Common myeloid progenitor, CD34-positive (primary cell): ENCODE data around the gene ATP5MK.
"Not testable (repeated sequence)": the region's sequence is repeated elsewhere in the genome, so short reads cannot be mapped to it uniquely, and the experiment has no call there.

Experiments
- CTCF ChIA-PET: fragments of 350-600 bp; sonication (Branson Sonifier 250); formaldehyde crosslinking; loops from one replicate; lab custom pipeline; 2021; ENCODE audit warnings: antibody characterized with exemption; lab: Charles Lee
- POLR2A ChIA-PET: fragments of 350-600 bp; sonication (Branson Sonifier 250); formaldehyde crosslinking; loops from one replicate; lab custom pipeline; 2021; ENCODE audit warnings: antibody characterized with exemption; lab: Charles Lee
- DNase-seq, 3 donors: peaks; one replicate each; pipeline versions ENCODE4 v3.0.0 to v3.0.0-alpha.2; 2013
- H3K27ac ChIP-seq, 2 experiments: 1 replicate in 1 of 2; 2 replicates in 1 of 2; pipeline ENCODE4 v1.7.0; 2013; ENCODE audit warnings: inconsistent platforms in 2 of 2, low read length in 2 of 2, mild to moderate bottlenecking in 2 of 2, low read depth in 1 of 2, moderate library complexity in 1 of 2; ENCODE audit not compliant: severe bottlenecking in 2 of 2, insufficient read depth in 1 of 2, poor library complexity in 1 of 2
- H3K27me3 ChIP-seq, 5 experiments: replicated peaks in 2 of 5; 1 replicate in 3 of 5; 2 replicates in 2 of 5; pipeline versions ENCODE4 v1.6.1 to v1.7.0; 2013; ENCODE audit warnings: low read length in 4 of 5, mild to moderate bottlenecking in 2 of 5, moderate library complexity in 2 of 5, inconsistent platforms in 1 of 5; ENCODE audit not compliant: insufficient read depth in 5 of 5, control insufficient read depth in 4 of 5
- H3K36me3 ChIP-seq, 4 experiments: 1 replicate in 2 of 4; 2 replicates in 2 of 4; pipeline versions ENCODE4 v1.6.1 to v1.7.0; 2013; ENCODE audit warnings: low read length in 3 of 4, control low read depth in 1 of 4, mild to moderate bottlenecking in 1 of 4; ENCODE audit not compliant: control insufficient read depth in 4 of 4, insufficient read depth in 4 of 4
- H3K4me1 ChIP-seq, 4 experiments: 1 replicate in 3 of 4; 2 replicates in 1 of 4; pipeline versions ENCODE4 v1.6.1 to v1.7.1; 2013; ENCODE audit warnings: low read length in 3 of 4, mild to moderate bottlenecking in 3 of 4, control low read depth in 1 of 4, inconsistent platforms in 1 of 4, moderate library complexity in 1 of 4; ENCODE audit not compliant: control insufficient read depth in 4 of 4, insufficient read depth in 4 of 4; ENCODE audit errors: control extremely low read depth in 1 of 4
- H3K4me3 ChIP-seq, 7 experiments: 1 replicate in 4 of 7; 2 replicates in 3 of 7; pipeline versions ENCODE4 v1.5.1 to v1.7.0; 2013; ENCODE audit warnings: mild to moderate bottlenecking in 7 of 7, low read length in 6 of 7, moderate library complexity in 6 of 7, inconsistent platforms in 2 of 7, low read depth in 2 of 7, control low read depth in 1 of 7; ENCODE audit not compliant: insufficient read depth in 4 of 7, control insufficient read depth in 1 of 7; ENCODE audit errors: extremely low read depth in 1 of 7
- H3K9me3 ChIP-seq, 5 experiments: 1 replicate in 4 of 5; 2 replicates in 1 of 5; pipeline versions ENCODE4 v1.6.1 to v1.7.1; 2013; ENCODE audit warnings: low read length in 4 of 5, mild to moderate bottlenecking in 2 of 5, inconsistent platforms in 1 of 5, low read depth in 1 of 5, moderate library complexity in 1 of 5; ENCODE audit not compliant: control insufficient read depth in 4 of 5, insufficient read depth in 2 of 5; ENCODE audit errors: control extremely low read depth in 1 of 5
- WGBS: methylation state at CpG from one replicate; pipeline ENCODE4 v1.1.5; 2013; ENCODE audit not compliant: insufficient coverage; 5-methylcytosine and 5-hydroxymethylcytosine counted together

ATP5MK gene

GRCh38 chr10:103427866-103428265 is 31.6 kb upstream of the ATP5MK start:
- CTCF ChIA-PET, result interaction anchor here (0.7 to 1.4 kb wide), 3 partner anchors 18 to 57 kb away, joined by 3 read pairs; no protein-coding TSS in a partner anchor
- peaks cover 33 to 80% (median 54%) of the 10 kb centered on the region in 4 experiments for H3K36me3 ChIP-seq
- H3K4me3 ChIP-seq, result no peak overlapping the region
- H3K27me3 ChIP-seq, result no peaks in the 10 kb centered on the region
- DNase-seq, result no peak
- H3K27ac ChIP-seq, result no peak overlapping the region
- no peaks in the 10 kb centered on the region for H3K9me3 ChIP-seq
- WGBS, result 95% methylated on average over 8 of the region's 9 CpGs
- POLR2A ChIA-PET, result no interaction called here
- H3K4me1 ChIP-seq, result peaks cover 0 to 10% (median 3%) of the 10 kb centered on the region in 4 experiments

DNA sequence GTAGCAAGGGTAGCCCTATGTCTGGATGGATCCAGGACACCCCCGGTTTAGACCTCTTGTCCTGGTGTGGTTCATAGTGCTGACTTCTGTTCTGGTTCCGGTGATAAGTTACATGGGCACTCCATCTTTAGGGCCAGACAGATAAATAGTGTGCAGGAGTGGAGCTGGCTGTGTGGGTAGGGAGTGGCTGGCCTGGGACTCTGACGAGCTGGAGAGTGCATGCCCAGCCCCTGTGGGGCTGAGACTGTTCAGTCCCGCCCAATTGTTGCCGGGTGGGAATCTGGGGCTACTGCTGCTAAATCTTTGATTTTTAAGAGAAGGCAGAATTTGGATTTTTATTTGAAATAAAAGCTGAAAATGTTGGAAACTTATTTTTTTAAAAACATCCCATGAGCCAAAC is 27.5 kb upstream of the ATP5MK start:
- H3K27ac ChIP-seq, result no peak overlapping the region
- H3K27me3 ChIP-seq, result no peaks in the 10 kb centered on the region
- no peak overlapping the region for H3K4me3 ChIP-seq
- ChIA-PET CTCF (interaction anchor here (0.8 to 4.4 kb wide), 8 partner anchors 8 to 62 kb away, joined by 3 to 27 read pairs (median 3); no protein-coding TSS in a partner anchor), POLR2A (no interaction called here)
- WGBS, result 93% methylated on average over 3 of the region's 5 CpGs
- no peaks in the 10 kb centered on the region for H3K9me3 ChIP-seq
- H3K36me3 ChIP-seq, result peaks cover 40 to 79% (median 67%) of the 10 kb centered on the region in 4 experiments
- no peak for DNase-seq
- peaks cover 0 to 3% (median under 1%) of the 10 kb centered on the region in 4 experiments for H3K4me1 ChIP-seq

- DNase-seq, result no peak
- no peaks in the 10 kb centered on the region for H3K9me3 ChIP-seq
Observed at GRCh38 chr10:103419101-103419500, 22.8 kb upstream of the ATP5MK start.

DNA sequence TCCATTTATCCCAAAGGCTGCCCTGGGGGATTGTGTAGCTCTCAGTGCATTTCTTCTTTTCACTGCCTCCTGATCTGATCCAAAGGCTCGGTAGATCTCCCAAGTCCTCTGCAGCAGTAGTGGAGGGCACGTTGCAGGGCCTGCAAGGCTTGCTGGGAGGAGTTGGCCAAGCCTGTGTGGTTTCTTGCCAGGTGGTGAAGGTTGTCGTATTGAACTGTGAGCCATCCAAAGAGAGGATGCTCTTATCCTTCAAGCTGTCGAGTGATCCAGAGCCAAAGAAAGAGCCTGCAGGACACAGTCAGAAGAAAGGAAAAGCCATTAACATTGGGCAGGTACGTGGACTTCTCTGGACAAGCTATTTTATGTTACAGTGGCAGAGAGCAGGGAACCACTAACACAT is 21.3 kb upstream of the ATP5MK start:
- 94% methylated on average over 4 of the region's 5 CpGs for WGBS
- no peaks in the 10 kb centered on the region for H3K9me3 ChIP-seq
- no peaks in the 10 kb centered on the region for H3K27me3 ChIP-seq
- no peak overlapping the region for H3K4me3 ChIP-seq
- ChIA-PET CTCF (interaction anchor here (0.6 to 12.1 kb wide), 14 partner anchors 8 to 287 kb away, joined by 3 to 157 read pairs (median 6); partner anchors contain the start of genes ATP5MK, CALHM3, NEURL1 and PDCD11), POLR2A (interaction anchor here (0.8 kb wide), 1 partner anchor 75 kb away, joined by 3 read pairs; no protein-coding TSS in a partner anchor)
- peaks cover 37 to 90% (median 78%) of the 10 kb centered on the region in 4 experiments for H3K36me3 ChIP-seq
- no peak overlapping the region for H3K27ac ChIP-seq
- no peak for DNase-seq
- H3K4me1 ChIP-seq, result no peaks in the 10 kb centered on the region

More at GRCh38 chr10:103419101-103419500, 22.8 kb upstream of the ATP5MK start:
- no peak overlapping the region for H3K4me3 ChIP-seq
- H3K27me3 ChIP-seq, result no peaks in the 10 kb centered on the region
- peaks cover 32 to 90% (median 78%) of the 10 kb centered on the region in 4 experiments for H3K36me3 ChIP-seq
- 94% methylated on average over 4 of the region's 4 CpGs for WGBS
- H3K4me1 ChIP-seq, result no peaks in the 10 kb centered on the region
- CTCF ChIA-PET, result interaction anchor here (0.8 to 12.1 kb wide), 5 partner anchors 28 to 124 kb away, joined by 3 to 157 read pairs (median 5); partner anchors contain the start of gene CALHM3
- POLR2A ChIA-PET, result interaction anchor here (0.5 kb wide), 1 partner anchor 42 kb away, joined by 3 read pairs; no protein-coding TSS in a partner anchor
- no peak overlapping the region for H3K27ac ChIP-seq

- H3K27ac ChIP-seq, H3K4me1 ChIP-seq, H3K27me3 ChIP-seq, POLR2A ChIA-PET, DNase-seq, H3K9me3 ChIP-seq, H3K4me3 ChIP-seq: not testable (repeated sequence)
- CTCF ChIA-PET, result interaction anchor here (0.9 to 12.1 kb wide), 16 partner anchors 8 to 176 kb away, joined by 3 to 157 read pairs (median 6); partner anchors contain the start of genes ATP5MK, CALHM3, NEURL1 and PDCD11
- WGBS, result 100% methylated on average over 1 of the region's 5 CpGs
- peaks cover 32 to 88% (median 76%) of the 10 kb centered on the region in 4 experiments for H3K36me3 ChIP-seq
Observed at GRCh38 chr10:103417148-103417469, 20.8 kb upstream of the ATP5MK start.

GRCh38 chr10:103416436-103417147 is 20.3 kb upstream of the ATP5MK start:
- H3K36me3 ChIP-seq, result peaks cover 32 to 91% (median 77%) of the 10 kb centered on the region in 4 experiments
- H3K27ac ChIP-seq, result no peak overlapping the region
- no peaks in the 10 kb centered on the region for H3K4me1 ChIP-seq
- ChIA-PET CTCF (interaction anchor here (0.7 to 12.1 kb wide), 24 partner anchors 8 to 243 kb away, joined by 3 to 157 read pairs (median 6); partner anchors contain the start of genes CALHM1, CALHM3 and NEURL1), POLR2A (interaction anchor here (1.1 kb wide), 1 partner anchor 88 kb away, joined by 7 read pairs; no protein-coding TSS in a partner anchor)
- 67% methylated on average over 6 of the region's 8 CpGs for WGBS
- no peaks in the 10 kb centered on the region for H3K27me3 ChIP-seq
- no peaks in the 10 kb centered on the region for H3K9me3 ChIP-seq
- no peak overlapping the region for H3K4me3 ChIP-seq
- DNase-seq, result peak; percentile 74 to 88 (median 78)
